Tibial nerve (tissue), 4 donors: ENCODE measurements around the gene TENM3. TPM values are rescaled to one million over a fixed set of nuclear protein-coding genes. Genes with fewer than 3 reads are reported as not detected.

Experiments used
- DNase-seq, 2 donors: peaks; one replicate each; pipeline ENCODE4 v3.0.0-alpha.2; 2019; ENCODE audit warnings: low spot score in 2 of 2
- H3K27ac ChIP-seq, 4 donors: fragments of 200-600 bp; sonication (generic) in 3 of 4; one replicate each; pipeline ENCODE4 v1.5.1; 2017 to 2019; ENCODE audit warnings: mild to moderate bottlenecking in 1 of 4
- H3K27me3 ChIP-seq, 2 donors: fragments of 200-600 bp; sonication (generic) in 1 of 2; one replicate each; pipeline versions ENCODE4 v1.5.1 to v1.6.0; 2017 to 2019
- H3K36me3 ChIP-seq, 3 donors: fragments of 200-600 bp; sonication (generic); one replicate each; pipeline ENCODE4 v1.5.1; 2018 to 2019
- H3K4me1 ChIP-seq, 4 donors: fragments of 200-600 bp; sonication (generic) in 3 of 4; one replicate each; pipeline ENCODE4 v1.5.1; 2017 to 2019
- H3K4me3 ChIP-seq, 4 donors: fragments of 200-600 bp; sonication (generic) in 3 of 4; one replicate each; pipeline ENCODE4 v1.5.1; 2017 to 2019; ENCODE audit warnings: mild to moderate bottlenecking in 1 of 4, moderate library complexity in 1 of 4
- H3K9me3 ChIP-seq, 4 donors: fragments of 200-600 bp; sonication (generic) in 3 of 4; one replicate each; pipeline ENCODE4 v1.5.1; 2017 to 2019
- EP300 ChIP-seq, 2 donors: sonication (generic); formaldehyde crosslinking; IDR thresholded peaks; one replicate each; pipeline ENCODE4 v1.6.1; 2017; ENCODE audit warnings: antibody characterized with exemption in 2 of 2, mild to moderate bottlenecking in 1 of 2
- POLR2A ChIP-seq, 2 donors: fragments of 450-650 bp; IDR thresholded peaks; one replicate each; pipeline ENCODE4 v1.6.1; 2017; ENCODE audit warnings: antibody characterized with exemption in 2 of 2, mild to moderate bottlenecking in 2 of 2, moderate library complexity in 2 of 2
- WGBS, 2 donors: methylation state at CpG; one replicate each; pipeline ENCODE4 v1.1.5; 2018; 5-methylcytosine and 5-hydroxymethylcytosine counted together
- total RNA-seq, 4 donors: library from RNA; depleted of rRNA; stranded (reverse); fragments of >200 nt; gene quantifications; one replicate each; pipeline ENCODE4 v1.1.0, GENCODE V29; 2016
- TF ChIP-seq, protein P1 (sequence below), 5 experiments: fragments of 200-600 bp in 3 of 5; fragments of 450-650 bp in 2 of 5; sonication (generic) in 3 of 5; IDR thresholded peaks; one replicate each; pipeline ENCODE4 v1.5.1; 2016 to 2019; ENCODE audit warnings: antibody characterized with exemption in 5 of 5, mild to moderate bottlenecking in 3 of 5, moderate library complexity in 2 of 5

The TENM3 gene
- total RNA-seq, 4 donors from 2014 or later = 19.0 to 60.5 (median 29.4) TPM

DNA sequence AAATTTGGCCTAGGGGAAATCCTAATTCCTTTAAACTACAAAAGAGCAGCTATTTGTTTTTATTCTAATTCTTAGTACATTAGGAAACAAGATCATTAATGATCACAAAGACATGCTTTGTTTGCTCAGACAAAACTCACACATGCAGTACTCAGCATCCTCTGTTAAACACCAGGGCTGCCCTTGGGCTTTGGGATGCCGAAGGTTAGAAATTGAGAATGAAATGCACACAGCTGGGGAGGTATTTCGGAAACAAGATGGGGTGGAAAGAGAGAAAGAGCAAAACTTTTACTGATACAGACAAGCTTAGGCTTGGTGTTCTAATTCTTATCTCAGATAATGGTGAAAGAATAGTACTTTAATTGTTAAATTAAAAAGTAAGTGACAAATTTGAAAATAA is 451.3 kb downstream of the TENM3 start:
- Histone ChIP-seq H3K27ac (no peak overlapping the region), H3K4me3 (no peak overlapping the region), H3K9me3 (no peaks in the 10 kb centered on the region), H3K27me3 (no peaks in the 10 kb centered on the region), H3K36me3 (peaks cover 0 to 5% (median 0%) of the 10 kb centered on the region in 3 donors), H3K4me1 (no peaks in the 10 kb centered on the region)
- DNase-seq = no peak
- 44 to 54% methylated on average over 2 of the region's 2 CpGs for WGBS, 2 donors
- TF ChIP-seq POLR2A (IDR thresholded peaks at IDR 0.05) (no peak), EP300 (IDR thresholded peaks at IDR 0.05) (no peak)
- TF ChIP-seq, protein P1, sequence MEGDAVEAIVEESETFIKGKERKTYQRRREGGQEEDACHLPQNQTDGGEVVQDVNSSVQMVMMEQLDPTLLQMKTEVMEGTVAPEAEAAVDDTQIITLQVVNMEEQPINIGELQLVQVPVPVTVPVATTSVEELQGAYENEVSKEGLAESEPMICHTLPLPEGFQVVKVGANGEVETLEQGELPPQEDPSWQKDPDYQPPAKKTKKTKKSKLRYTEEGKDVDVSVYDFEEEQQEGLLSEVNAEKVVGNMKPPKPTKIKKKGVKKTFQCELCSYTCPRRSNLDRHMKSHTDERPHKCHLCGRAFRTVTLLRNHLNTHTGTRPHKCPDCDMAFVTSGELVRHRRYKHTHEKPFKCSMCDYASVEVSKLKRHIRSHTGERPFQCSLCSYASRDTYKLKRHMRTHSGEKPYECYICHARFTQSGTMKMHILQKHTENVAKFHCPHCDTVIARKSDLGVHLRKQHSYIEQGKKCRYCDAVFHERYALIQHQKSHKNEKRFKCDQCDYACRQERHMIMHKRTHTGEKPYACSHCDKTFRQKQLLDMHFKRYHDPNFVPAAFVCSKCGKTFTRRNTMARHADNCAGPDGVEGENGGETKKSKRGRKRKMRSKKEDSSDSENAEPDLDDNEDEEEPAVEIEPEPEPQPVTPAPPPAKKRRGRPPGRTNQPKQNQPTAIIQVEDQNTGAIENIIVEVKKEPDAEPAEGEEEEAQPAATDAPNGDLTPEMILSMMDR (IDR thresholded peaks at IDR 0.05) = no peak

DNA sequence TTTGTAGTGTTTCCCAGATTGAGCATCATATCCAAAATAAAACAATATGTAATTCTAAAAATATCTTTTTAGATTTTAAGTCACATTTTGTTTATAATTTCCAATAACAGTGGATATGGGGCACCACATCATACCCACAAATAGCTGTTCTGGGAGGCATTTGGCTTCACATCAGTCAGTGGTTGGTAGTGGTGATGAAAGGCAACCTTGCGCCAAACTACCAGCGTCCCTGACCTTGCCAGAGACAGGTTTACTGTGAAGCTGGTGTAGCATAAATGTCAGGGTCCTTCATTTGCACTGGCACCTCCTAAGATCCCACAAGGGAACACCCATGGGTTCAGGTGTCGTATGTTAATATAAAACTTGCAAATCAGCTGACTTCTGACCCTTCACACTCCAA is 451.8 kb downstream of the TENM3 start:
- Histone ChIP-seq H3K27ac (no peak overlapping the region), H3K4me3 (no peak overlapping the region), H3K4me1 (no peaks in the 10 kb centered on the region), H3K27me3 (no peaks in the 10 kb centered on the region), H3K9me3 (no peaks in the 10 kb centered on the region), H3K36me3 (peaks cover 0 to under 1% (median 0%) of the 10 kb centered on the region in 3 donors)
- DNase-seq = no peak
- TF ChIP-seq, protein P1 (IDR thresholded peaks at IDR 0.05) = no peak
- TF ChIP-seq POLR2A (IDR thresholded peaks at IDR 0.05) = no peak
- no peak for TF ChIP-seq EP300 (IDR thresholded peaks at IDR 0.05)
- WGBS, 2 donors = 95% methylated on average over 3 of the region's 3 CpGs

DNA sequence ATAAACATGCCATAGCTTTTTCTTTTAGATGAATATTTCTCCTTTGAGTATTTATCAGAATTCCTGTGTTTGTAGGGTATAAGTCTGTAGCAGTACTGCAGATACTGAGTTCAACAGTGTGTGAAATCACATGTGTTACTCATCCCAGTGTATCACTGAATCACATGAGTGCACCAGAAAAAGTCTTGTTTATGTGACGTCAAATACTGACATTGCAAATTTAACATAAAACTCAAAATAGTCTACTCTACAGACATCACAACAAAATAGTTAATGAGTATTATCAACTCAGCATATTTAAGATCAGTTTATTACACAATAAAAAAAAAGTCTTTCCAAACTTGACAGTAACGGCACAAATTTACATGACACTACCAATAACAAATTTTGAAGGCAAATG is 452.6 kb downstream of the TENM3 start:
- WGBS, 2 donors = 77 to 90% methylated on average over 2 of the region's 2 CpGs
- no peak for DNase-seq
- Histone ChIP-seq H3K9me3 (no peaks in the 10 kb centered on the region), H3K27me3 (no peaks in the 10 kb centered on the region), H3K4me1 (no peaks in the 10 kb centered on the region), H3K4me3 (no peak overlapping the region), H3K36me3 (no peaks in the 10 kb centered on the region), H3K27ac (no peak overlapping the region)
- TF ChIP-seq POLR2A (IDR thresholded peaks at IDR 0.05) = no peak
- no peak for TF ChIP-seq EP300 (IDR thresholded peaks at IDR 0.05)
- TF ChIP-seq, protein P1 (IDR thresholded peaks at IDR 0.05) = no peak

DNA sequence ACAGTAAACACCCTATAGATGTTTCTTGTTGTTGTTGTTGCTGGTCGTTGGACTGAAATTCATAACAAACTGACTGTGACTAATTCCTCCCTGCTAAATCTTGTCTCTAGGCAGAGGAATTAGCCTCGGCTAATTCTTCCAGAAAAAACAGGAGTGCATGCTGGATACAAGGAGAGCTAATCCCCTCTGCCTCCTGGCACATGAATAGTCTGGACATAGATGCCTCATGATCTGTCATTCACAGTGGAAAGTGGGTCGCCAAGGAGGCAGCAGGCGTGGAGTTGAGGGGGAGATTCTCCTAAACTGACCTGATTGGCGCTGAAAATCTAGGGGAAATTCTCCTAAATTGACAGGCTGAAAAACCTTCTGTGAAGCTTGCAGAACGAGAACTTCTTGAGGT is 453.9 kb downstream of the TENM3 start:
- WGBS, 2 donors = 73 to 75% methylated on average over 6 of the region's 6 CpGs

DNA sequence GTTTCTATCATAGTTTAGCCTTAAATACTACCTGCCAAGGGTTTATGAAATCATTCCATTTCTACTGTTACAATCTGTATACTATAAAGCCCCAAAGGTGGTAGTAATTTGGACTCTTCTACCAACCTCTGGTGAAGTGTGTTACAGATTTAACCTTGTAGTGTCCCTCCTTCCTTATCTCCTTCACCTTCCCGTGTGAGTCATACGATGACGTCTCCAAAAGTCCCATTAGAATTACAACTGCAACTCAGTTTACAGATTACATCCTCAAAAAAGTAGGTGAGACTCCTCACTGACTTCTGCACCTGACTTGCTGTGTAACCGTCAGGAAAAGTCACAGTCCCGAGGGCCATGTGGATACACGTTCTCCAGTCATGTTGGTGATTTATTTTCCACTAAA is 455.0 kb downstream of the TENM3 start:
- Histone ChIP-seq H3K36me3 (no peaks in the 10 kb centered on the region), H3K27ac (no peak overlapping the region), H3K4me3 (no peak overlapping the region), H3K27me3 (no peaks in the 10 kb centered on the region), H3K4me1 (no peaks in the 10 kb centered on the region), H3K9me3 (no peaks in the 10 kb centered on the region)
- DNase-seq = no peak
- TF ChIP-seq, protein P1 (IDR thresholded peaks at IDR 0.05) = no peak
- TF ChIP-seq EP300 (IDR thresholded peaks at IDR 0.05) = no peak
- no peak for TF ChIP-seq POLR2A (IDR thresholded peaks at IDR 0.05)
- WGBS, 2 donors = 84 to 92% methylated on average over 6 of the region's 6 CpGs

More for the DNA sequence above, 453.9 kb downstream of the TENM3 start:
- no peaks in the 10 kb centered on the region for H3K4me1 ChIP-seq
- no peak for TF ChIP-seq POLR2A (IDR thresholded peaks at IDR 0.05)
- TF ChIP-seq, protein P1 (IDR thresholded peaks at IDR 0.05) = no peak
- no peak for TF ChIP-seq EP300 (IDR thresholded peaks at IDR 0.05)
- H3K36me3 ChIP-seq = no peaks in the 10 kb centered on the region
- no peak overlapping the region for H3K4me3 ChIP-seq
- no peak overlapping the region for H3K27ac ChIP-seq
- H3K27me3 ChIP-seq = no peaks in the 10 kb centered on the region
- H3K9me3 ChIP-seq = no peaks in the 10 kb centered on the region
- DNase-seq = no peak
